Activated naive CD4-positive, alpha-beta T cell (primary cell): ENCODE results near the gene RAB40B.

ENCODE experiments used
- DNase-seq, 4 experiments: peaks; one replicate each; lab custom pipeline; 2025; lab: John Stamatoyannopoulos, UW

RAB40B gene

DNA sequence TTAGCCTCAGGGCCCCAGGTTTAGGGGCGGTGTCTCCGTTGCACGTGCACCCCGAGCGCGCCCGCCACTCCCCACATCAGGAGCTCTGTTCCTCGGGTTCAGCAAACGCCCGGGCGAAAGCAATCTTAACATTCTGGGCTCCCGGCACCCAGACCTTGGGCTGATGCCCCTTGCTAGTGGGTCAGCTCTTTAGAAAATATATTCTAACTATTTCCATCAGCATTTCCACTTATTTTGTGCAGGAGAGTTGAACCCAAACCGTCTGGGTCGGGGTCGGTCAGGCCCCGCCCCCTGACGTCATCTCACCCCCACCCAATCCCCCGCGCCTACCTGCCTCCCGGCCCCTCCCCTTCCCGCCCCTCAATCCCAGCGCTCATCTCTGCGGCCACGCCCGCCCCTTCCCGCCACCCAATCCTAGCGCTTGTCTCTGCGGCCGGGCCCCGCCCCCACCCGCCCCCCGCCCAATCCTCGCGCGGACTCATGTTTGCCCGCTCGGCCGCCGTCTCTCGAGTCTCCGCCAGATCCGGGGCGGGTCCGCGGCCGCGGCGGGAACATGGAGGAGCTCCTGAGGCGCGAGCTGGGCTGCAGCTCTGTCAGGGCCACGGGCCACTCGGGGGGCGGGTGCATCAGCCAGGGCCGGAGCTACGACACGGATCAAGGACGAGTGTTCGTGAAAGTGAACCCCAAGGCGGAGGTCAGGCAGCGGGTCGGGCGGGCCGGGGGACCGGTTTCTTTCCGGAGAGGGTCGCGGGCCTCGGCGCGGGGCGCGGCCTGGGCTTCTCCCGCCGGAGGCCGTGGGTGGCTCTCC is 17.9 kb upstream of the RAB40B start, which contains the start of gene FN3KRP:
Gene FN3KRP, plus strand, starts transcription at position 504 of the 808 bp plus-strand sequence. Its CDS starts 50 bp downstream, at position 554.
- peak; percentile 57 to 90 (median 72) for DNase-seq

GRCh38 chr17:82713071-82713723 is 14.7 kb upstream of the RAB40B start:
- DNase-seq = no peak

- no peak for DNase-seq
Observed at GRCh38 chr17:82710499-82711232, 12.2 kb upstream of the RAB40B start.

- no peak for DNase-seq
Observed at GRCh38 chr17:82709676-82710498, 11.4 kb upstream of the RAB40B start.

- DNase-seq = no peak
Observed at GRCh38 chr17:82709024-82709675, 10.7 kb upstream of the RAB40B start.

- DNase-seq = no peak
Observed at GRCh38 chr17:82705756-82706155, 7.3 kb upstream of the RAB40B start.

DNA sequence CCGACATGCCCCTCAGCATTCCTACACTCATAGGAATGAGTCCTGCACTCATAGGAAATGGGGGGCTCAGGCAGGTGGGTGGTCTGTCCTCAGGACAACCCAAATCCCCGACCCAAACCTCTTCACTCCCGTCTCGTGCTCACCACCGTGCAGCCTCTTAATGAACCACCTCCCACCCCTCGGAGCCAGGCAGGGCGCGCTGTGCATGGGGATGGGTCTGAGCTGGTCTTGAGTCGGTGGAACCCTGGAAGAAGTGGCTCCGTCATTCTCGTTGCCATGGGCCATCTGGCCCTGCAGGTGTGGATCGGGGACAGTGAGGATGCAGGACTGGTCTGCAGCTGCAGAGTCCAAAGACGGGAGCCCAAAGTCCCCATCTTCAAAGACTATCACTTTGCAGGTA is 6.4 kb upstream of the RAB40B start:
- DNase-seq = no peak

DNA sequence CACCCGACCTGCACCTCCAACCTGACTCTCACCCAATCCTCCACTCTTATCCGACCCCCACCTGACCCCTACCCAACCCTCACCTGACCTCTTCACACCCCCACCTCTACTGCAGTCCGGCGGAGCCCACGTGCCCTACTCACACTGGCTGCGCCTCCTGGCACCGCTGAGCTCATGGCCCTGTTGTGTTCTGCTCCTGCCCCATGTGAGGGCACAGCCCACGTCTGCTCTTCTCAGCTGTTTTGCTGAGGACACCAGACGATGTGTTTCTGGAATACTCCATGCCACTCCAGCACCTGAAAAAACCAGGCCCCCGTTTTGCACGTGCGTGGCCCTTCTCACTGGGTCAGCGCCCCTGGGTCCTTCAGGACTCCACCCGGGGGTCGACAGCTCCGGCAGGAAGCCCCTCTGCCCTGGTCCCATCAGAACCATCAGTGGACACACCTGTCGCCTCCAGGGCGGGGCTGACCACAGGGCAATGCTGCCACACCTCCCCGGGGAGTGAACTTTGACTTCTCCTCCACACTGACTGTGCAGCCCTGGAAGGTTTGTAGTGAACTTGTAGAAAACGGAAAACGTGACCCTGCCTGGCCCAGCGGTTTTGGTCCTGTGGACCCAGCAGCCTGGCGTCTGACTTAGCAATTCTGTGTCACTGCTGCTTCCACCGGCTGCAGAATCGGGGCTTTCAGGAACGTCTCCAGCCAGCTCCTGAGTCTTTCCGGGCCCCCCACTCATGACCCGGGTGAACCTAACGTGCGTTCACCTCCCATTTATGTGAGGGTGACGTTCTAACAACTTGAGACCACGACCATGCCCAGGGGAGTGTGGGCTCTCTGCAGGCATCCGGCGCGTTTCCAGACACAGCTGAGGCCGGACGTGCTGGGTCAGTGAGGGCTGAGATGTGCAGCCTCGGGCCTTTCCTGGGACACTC is 5.7 kb upstream of the RAB40B start:
- no peak for DNase-seq

DNA sequence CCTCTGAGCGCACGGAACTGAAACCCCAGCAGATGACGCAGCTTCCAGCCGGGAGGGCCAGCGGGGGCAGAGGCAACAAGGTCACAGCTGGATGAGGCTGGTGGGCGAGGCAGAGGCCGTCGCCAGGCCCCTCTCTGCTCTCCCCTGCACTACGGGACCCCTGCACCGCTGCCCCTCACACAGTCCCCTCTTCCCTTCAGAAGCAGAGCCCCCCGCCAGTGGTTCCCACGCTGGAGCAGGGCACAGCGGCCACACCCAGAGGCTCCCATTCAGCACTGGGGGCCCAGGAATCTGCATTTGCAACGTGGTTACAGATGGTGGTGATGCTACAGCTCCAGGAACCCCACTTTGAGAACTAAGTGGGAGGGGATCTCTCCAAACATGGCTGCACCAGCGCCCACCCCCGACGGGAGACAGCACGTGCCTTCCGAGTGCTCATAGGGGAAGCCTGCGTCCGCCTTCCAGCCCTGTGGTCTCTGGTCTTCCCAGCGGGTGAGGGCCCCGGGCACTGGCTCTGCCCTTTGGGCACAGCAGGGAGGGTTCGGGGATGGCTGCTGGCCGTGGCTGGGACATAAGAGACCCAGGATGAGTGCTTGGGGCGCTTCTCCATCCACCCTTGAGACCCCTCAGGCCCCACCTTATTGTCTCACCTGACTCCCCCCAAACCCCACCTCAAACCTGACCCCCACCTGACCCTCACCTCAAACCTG is 4.7 kb upstream of the RAB40B start:
- DNase-seq = no peak

GRCh38 chr17:82702231-82702927 is 3.9 kb upstream of the RAB40B start:
- DNase-seq = no peak

DNA sequence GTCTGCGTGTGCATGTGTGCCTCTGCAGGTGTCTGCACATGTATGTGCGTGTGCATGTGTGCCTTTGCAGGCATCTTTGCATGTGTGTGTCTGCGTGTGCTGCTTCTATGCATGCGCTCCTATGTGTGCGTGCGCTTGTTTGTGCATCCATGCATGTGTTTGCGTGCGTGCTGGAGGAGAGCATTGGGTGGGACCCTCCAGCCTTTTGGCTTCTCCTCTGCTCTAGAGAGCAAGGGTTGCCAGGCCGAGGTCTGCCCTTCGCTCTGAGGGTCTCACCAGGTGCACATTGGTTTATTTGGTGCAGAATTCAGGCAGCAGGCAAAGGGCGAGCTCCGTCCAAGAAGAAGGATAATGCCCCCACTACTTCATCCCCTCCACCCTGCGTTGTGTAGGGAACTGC is 1.1 kb upstream of the RAB40B start:
- no peak for DNase-seq

DNA sequence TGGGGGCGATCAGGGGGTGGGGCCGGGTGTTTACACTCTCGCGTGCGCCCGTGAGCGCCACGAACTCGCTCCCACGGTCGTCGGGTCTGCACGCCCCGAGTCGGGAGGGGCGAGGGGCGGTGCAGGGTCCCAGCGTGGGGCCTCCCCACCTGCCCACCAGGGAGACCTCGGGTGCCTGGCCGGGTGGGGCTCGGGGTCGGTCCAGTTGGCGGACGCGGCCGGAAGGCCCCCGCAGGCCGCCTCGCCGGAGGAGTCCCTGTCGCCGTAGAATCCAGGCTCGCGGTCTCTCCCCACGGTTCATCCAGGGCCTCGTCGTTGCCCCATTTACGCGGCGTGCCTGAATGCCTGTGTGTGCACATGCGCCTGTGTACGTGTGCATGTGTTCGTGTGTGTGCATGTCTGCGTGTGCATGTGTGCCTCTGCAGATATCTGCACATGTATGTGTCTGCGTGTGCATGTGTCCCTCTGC is 510 bp upstream of the RAB40B start:
- DNase-seq = no peak

- no peak for DNase-seq
Observed at GRCh38 chr17:82697808-82698064, 762 bp downstream of the RAB40B start.

DNA sequence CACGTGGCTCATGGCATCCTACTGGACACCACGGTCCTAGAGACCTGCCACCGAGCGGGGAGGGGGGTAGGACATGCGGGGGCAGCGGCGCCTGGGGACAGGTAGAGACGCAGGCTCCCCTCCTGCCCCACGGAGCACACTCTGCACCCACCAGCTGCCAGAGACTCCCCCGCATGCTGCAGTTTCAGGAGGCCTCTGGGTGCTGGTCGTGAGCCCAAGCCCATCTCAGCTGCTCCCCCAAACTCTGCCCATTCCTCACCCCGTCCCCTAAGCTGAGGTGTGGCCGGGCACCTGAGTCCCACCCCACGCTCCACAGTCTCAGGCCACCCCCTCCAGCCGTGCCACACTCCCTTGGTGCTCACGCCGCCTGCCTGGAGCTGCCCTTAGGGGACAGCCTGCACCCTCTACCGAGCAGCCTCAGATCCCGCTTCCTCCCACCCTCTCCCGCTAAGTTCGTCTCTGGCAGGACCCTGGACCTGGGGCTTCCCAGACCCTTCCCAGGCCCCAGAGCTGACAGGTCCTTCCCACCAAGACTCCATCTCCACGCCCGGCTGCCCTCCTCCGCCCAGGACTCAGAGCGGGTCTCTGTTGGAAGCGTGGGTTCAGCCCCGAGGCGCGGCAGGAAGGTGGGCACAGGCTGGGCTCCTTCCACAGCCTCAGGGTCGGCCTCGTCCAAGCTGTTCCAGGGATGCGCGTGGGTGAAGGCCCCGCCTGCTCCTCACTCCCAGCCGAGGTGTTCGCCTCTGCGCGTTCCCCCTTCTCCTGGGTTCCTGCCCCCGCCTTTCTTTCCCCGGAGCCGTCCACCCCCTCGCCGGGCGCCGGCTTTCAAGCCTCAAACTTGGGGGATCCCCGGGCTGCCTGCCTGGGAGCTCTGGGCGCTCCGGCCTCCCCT is 1.3 kb downstream of the RAB40B start:
- no peak for DNase-seq

- no peak for DNase-seq
Observed at GRCh38 chr17:82696259-82696658, 2.2 kb downstream of the RAB40B start.

- DNase-seq = no peak
Observed at GRCh38 chr17:82694647-82695046, 3.9 kb downstream of the RAB40B start.

DNA sequence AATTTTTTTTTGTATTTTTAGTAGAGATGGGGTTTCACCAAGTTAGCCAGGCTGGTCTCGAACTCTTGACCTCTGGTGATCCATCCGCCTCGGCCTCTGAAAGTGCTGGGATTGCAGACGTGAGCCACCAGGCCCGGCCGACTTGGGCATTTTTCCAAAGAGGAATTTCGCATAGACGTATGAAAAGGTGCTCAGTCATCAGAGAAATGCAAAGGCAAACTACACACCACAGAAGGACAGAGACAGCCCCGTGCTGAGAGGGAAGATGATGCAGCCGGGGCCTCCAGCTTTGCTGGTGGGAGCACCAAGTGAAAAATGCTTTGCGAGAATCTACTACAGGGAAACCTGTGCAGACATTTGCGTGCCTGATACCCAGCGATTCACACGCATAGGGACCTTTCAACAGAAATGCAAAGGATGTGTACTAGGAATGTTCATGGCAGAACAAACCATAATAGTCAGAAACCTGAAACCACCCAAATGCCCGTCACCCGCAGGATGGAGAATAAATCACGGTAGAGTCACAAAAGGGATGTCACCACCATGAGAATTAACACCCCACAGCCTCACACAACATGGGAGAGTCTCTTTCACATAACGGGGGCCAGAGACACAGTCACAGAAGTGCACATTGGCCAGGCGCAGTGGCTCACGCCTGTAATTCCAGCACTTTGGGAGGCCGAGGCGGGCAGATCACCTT is 5.2 kb downstream of the RAB40B start:
- no peak for DNase-seq
